HG03045 (cell line): Measurements from ENCODE around the gene GRSF1.
"Not testable (repeated sequence)": the region's sequence is repeated elsewhere in the genome, so short reads cannot be mapped to it uniquely, and the experiment has no call there.

ENCODE experiments used
- ATAC-seq: cut with Tn5 transposase; IDR thresholded peaks from one replicate; pipeline ENCODE4 v1.9.1; 2021; ENCODE audit warnings: mild to moderate bottlenecking, moderate library complexity; ENCODE audit not compliant: unreplicated experiment

GRSF1 gene, protein sequence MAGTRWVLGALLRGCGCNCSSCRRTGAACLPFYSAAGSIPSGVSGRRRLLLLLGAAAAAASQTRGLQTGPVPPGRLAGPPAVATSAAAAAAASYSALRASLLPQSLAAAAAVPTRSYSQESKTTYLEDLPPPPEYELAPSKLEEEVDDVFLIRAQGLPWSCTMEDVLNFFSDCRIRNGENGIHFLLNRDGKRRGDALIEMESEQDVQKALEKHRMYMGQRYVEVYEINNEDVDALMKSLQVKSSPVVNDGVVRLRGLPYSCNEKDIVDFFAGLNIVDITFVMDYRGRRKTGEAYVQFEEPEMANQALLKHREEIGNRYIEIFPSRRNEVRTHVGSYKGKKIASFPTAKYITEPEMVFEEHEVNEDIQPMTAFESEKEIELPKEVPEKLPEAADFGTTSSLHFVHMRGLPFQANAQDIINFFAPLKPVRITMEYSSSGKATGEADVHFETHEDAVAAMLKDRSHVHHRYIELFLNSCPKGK

GRCh38 chr4:70839589-70840093, at the start of gene GRSF1:
TSS of gene GRSF1 (minus strand) at chr4:70839890. CDS start at chr4:70839827, 63 bp downstream.
- ATAC-seq = peak; percentile 61

DNA sequence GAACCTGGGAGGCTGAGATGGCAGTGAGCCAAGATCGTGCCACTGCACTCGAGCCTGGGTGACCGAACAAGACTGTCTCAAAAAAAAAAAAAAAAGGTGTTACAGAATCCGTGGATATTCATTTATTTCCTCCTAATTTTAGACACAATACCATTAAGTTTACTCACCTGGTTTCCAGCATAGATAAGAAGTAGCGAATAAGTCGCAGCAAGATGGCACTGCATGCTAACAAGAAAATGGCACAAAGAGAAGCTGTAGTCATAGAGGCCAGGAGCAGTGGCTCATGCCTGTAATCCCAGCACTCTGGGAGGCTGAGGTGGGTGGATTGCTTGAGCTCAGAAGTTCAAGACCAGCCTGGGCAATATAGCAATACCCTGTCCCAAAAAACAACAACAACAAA, 45.5 kb upstream of the GRSF1 start:
- ATAC-seq = no peak

DNA sequence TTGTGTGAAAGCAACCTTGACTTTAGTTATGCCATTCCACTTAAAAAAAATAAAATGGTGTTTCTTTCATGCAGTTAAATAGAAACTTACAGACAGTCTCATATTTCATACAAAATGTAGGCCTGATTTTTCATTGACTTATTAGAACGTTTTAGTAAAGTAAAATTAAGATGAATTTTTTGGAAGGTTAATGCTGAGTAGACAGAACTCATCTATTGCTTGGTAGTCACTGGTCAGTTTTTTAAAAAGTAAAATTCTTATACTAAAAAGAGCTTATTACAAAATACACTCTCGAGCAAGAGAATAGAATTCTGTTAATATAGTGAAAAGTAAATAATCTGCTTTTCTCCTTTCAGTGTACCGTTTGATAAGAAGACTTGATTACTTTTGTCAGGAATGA, 41.0 kb upstream of the GRSF1 start:
- ATAC-seq = no peak

GRCh38 chr4:70877556-70877955, 37.9 kb upstream of the GRSF1 start:
- no peak for ATAC-seq

DNA sequence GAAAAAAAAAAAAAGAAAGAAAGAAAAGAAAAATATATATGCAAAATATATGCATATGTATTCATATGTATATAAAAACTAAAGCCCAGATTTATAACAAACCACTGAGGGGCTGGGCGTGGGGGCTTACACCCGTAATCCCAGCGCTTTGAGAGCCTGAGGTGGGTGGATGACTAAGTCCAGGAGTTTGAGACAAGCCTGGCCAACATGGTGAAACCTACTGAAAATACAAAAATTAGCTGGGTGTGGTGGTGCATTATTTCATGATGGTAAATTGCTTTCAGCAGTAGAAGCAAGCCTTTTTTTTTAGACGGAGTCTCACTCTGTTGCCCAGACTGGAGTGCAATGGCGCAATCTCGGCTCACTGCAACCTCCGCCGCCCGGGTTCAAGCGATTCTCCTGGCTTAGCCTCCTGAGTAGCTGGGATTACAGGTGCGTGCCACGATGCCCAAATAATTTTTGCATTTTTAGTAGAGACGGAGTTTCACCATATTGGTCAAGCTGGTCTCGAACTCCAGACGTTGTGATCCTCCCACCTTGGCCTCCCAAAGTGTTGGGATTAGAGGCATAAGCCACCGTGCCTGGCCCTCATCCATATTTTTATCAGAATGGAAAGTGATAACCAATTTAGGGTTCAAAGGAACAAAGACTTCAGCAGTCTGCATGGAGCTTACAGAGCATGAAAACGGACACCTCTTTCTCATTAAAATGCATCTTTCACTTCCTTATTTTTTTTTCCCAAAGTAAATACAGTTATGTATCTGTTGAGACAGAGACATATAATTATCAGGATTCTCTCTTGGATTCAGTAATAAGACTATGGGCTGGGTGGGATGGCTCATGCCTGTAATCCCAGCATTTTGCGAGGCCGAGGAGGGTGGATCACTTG, 34.8 kb upstream of the GRSF1 start:
- peak; percentile 63 for ATAC-seq

GRCh38 chr4:70873216-70873615, 33.5 kb upstream of the GRSF1 start:
- ATAC-seq = no peak

DNA sequence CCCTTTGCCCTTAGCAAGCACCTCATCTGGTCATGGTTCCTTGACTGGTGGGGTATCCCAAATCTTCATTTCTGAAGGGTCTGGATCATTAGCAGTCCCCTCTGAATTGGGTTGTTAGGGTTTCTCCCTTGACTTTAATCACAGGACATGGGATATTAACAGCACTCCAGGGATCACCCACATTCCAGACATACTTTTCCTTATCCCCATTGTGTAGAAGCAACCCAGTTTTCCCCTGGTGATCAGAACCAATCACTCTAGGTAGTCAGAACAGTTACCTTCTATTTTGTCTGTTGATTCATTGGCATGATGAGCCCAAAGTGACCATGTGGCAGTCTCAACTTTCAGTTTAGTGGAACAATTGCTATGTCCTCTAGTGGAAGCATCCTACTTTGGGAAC, 29.1 kb upstream of the GRSF1 start:
- ATAC-seq = no peak

DNA sequence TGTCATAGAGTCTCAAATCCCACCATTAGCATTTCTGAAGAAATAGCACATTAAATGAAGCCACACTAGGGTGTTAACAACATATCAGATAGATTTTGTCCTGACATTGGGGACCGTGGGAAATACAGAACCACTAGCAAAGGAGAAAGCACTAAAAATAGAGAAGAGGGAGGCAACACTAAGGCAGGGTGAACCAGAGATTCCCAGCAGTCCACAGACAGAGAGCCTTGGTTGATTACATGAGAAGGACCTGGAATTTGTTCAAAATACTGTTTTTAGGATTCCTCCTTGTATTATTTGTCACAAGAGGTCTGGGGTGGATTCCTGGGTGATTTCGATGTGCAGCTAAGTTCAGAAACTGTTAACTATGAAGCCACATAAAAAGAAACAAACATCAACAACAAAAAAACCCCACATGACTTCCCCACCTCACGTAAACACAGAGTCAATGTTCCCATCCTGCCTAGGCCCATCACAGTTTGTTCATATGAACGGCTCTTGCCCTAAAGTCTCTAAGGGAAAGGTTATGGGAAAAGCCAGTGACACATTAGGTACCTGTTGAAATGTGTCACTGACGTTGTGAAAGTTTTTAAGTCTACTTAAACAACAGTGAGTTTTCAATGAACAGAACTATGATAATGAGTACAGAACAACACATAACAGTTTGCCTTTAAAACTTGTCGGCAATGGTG, 23.6 kb upstream of the GRSF1 start:
- ATAC-seq = peak; percentile 79

DNA sequence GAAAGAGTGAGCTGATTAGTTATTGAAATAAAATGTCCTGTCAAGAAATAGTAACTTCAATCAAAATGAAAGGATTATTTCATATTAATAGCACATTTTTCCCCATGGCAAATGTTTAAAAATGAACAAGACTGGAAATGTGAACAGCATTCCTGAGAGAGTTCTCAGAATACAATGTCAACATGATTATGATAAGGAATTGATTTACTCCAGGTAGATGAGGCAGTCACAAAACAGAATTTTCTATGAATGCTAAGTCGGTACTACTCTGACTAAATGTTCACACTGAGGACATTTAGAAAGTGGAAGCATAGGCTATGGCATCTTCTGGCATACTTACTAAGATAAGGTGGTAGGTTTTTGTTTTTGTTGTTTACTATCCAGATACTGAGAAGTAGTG, 19.4 kb upstream of the GRSF1 start:
- no peak for ATAC-seq

DNA sequence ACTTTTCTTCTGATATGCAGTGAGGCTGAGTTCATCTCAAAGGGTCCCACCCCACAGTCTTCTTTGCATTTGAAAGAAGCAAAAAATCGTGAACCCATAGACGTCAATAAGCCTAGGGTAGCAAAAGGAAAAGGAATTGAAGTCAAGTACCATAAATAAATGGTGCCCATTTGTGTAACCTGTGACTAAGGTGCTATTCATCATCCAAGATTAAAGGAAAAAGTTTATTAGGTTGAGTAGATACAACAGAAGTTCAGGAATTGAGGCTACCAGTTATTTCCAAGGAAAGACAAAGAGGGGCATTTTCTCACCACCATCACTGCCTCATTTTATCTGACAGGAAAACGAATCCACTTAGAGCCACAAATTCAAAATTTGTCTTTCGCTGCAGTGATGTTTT, 18.8 kb upstream of the GRSF1 start:
- no peak for ATAC-seq

GRCh38 chr4:70855464-70855863, 15.8 kb upstream of the GRSF1 start:
- no peak for ATAC-seq

DNA sequence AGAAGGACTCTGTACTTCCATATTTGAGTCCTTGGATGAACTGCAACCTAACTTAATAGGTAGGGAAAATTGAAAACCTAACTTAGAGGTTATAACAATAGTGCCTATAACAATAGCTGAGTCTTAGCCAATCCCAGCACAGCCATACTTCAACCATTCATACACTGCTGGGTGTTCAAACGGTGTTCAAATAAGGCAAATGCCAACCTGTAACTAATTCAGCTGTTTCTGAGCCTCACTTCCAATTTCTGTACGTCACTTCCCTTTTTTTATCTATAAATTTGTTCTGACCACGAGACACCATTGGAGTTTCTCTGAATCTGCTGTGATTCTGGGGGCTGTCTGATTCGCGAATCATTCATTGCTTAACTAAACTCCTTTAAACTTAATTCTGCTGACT, 9.6 kb upstream of the GRSF1 start:
- no peak for ATAC-seq

- no peak for ATAC-seq
Observed at GRCh38 chr4:70844180-70844579, 4.5 kb upstream of the GRSF1 start.

GRCh38 chr4:70842761-70843435, 3.2 kb upstream of the GRSF1 start:
- ATAC-seq = peak; percentile 28

DNA sequence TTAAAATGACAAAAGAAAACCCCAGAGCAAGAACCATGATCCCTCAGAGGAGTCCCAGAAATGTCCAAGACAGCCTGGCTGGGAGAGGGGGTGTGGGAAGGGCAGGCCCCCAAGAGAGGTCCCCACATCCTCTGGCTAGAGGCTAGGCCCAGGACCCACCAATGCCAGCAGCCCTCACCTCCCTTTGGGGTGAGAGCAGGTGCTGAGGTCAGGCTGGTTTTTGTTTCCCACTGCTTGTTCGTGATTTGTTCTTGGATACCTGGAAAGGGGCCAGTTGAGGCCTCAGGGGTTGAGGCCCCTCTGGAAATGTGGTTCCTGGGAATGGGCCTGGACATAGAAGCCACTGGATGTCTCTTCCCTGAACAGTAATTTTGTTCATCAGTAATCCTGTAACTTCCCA, 2.3 kb upstream of the GRSF1 start:
- ATAC-seq = no peak

DNA sequence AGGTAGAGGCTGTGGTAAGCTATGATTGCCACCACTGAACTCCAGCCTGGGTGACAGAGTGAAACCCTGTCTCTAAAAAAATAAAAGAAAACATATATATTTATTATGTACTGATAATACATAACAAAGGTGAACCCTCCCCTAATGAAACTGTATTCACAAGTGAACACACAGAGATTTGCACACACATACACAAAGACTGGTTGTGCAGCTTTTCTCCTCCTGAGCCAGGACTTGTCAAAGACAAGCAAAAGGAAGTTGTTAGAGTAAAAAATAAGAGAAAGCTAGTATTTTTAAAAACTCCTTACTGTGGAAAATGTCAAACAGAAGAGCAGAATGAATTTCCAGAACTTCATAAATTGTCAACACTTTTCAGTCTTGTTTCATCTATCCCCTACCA, 1.5 kb upstream of the GRSF1 start:
- ATAC-seq = no peak

DNA sequence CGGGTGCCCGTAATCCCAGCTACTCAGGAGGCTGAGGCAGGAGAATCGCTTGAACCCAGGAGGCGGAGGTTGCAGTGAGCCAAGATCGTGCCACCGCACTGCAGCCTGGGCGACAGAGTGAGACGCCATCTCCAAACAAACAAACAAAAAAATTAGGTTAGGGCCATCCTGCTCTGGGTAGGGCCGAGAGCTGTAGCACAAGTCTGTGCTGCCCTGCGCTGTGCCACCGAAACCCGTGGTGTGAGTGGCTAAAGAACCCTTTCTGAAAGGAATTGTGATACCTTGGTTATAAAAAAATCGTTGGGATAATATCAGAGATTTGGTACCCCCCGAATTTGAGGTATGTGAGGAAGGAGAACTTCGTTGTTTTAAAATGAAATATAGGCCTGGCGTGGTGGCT, 941 bp upstream of the GRSF1 start:
- ATAC-seq = not testable (repeated sequence)

DNA sequence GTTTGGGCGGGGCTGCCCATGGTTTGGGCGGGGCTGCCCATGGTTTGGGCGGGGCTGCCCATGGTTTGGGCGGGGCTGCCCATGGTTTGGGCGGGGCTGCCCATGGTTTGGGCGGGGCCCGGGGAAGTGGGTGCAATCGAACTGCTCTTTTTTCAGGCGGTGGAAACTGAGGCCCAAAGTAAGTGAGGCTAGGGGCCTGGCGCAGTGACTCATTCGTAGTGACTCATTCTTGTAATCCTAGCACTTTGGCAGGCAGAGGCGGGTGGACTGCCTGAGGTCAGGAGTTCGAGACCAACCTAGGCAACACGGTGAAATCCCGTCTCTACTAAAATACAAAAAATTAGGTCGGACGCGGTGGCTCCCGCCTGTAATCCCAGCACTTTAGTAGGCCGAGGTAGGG, 447 bp upstream of the GRSF1 start:
- not testable (repeated sequence) for ATAC-seq

DNA sequence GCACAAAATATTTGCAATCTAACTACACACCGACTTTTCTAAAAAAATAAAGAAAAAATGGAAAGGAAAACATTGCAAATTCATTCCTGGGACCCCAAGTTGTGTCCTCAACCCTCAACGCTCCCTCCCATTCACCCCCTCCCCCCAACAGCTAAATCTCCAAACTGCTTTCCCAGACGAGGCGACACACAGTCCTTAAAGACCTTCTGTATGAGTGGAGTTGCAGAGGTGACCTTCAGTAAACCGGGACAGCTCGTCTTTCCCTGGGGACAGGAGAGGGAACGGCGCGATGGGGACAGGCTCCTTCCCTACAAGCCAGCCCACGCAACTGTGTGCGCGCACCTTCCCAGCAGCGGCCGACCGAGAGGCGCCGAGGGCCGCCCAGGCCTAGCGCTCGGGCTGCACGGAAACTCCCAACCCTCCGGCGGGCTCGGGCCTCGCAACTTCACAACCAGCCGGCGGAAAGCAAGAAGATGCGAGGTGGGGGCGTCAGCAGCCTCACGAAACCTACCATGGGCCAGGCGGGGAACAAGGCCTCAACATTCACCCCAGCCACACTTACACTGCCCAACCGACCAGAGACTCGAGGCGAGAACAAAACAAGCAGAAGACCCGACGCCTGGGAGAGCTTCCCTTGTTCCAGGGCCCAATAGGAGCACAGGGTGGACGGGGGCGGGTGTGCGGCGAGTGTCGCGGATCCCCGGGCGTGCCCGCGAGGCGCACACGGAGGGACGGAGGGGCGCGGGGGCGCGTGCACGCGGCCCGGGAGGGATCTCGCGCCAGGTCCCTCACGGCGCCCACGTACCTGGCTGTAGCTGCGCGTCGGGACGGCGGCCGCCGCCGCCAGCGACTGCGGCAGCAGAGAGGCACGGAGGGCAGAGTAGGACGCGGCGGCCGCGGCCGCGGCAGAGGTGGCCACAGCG, 763 bp downstream of the GRSF1 start:
- peak; percentile 58 for ATAC-seq
